Natural killer cell (primary cell): ENCODE measurements around the gene NUCB1. TPM values are rescaled to one million over a fixed set of nuclear protein-coding genes. Genes with fewer than 3 reads are reported as not detected.
"Not testable (repeated sequence)": the region's sequence is repeated elsewhere in the genome, so short reads cannot be mapped to it uniquely, and the experiment has no call there.

ENCODE experiments used
- ATAC-seq, 3 donors: fragments of 150-1000 bp in 2 of 3; fragments of 200-7000 bp in 1 of 3; cut with Tn5 transposase; 1 replicate in 1 of 3; 2 replicates in 2 of 3; pipeline ENCODE4 v1.10.0; 2021; ENCODE audit warnings: mild to moderate bottlenecking in 2 of 3, moderate library complexity in 2 of 3
- DNase-seq, 2 donors: peaks; one replicate each; pipeline versions ENCODE4 v3.0.0 to v3.0.0-alpha.2; 2013 to 2021; ENCODE audit warnings: mixed read lengths in 1 of 2
- H3K27ac ChIP-seq: one replicate; pipeline ENCODE4 v1.5.1; 2013; ENCODE audit warnings: mild to moderate bottlenecking, low read length
- H3K27me3 ChIP-seq: one replicate; pipeline ENCODE4 v1.6.1; 2013; ENCODE audit warnings: low read length; ENCODE audit not compliant: control insufficient read depth, insufficient read depth
- H3K36me3 ChIP-seq: one replicate; pipeline ENCODE4 v1.6.1; 2013; ENCODE audit warnings: low read length; ENCODE audit not compliant: control insufficient read depth, insufficient read depth
- H3K4me1 ChIP-seq: one replicate; pipeline ENCODE4 v1.6.1; 2013; ENCODE audit warnings: low read length; ENCODE audit not compliant: control insufficient read depth, insufficient read depth
- H3K4me3 ChIP-seq: one replicate; pipeline ENCODE4 v1.5.1; 2013; ENCODE audit warnings: low read length
- H3K9me3 ChIP-seq: one replicate; pipeline ENCODE4 v1.6.1; 2013; ENCODE audit warnings: low read length; ENCODE audit not compliant: control insufficient read depth, insufficient read depth
- H3K27ac Mint-ChIP-seq, 2 donors: one replicate each; pipeline ENCODE4 v1.8.0; 2022; ENCODE audit warnings: mild to moderate bottlenecking in 2 of 2, mixed read lengths in 2 of 2, moderate library complexity in 1 of 2
- H3K27me3 Mint-ChIP-seq, 2 donors: one replicate each; pipeline ENCODE4 v1.8.0; 2022; ENCODE audit warnings: low read depth in 2 of 2, mixed read lengths in 2 of 2
- H3K36me3 Mint-ChIP-seq: one replicate; pipeline ENCODE4 v1.8.0; 2022; ENCODE audit warnings: mixed read lengths
- H3K4me1 Mint-ChIP-seq, 2 donors: one replicate each; pipeline ENCODE4 v1.8.0; 2022; ENCODE audit warnings: mixed read lengths in 2 of 2
- H3K4me3 Mint-ChIP-seq: one replicate; pipeline ENCODE4 v1.8.0; 2022; ENCODE audit warnings: mild to moderate bottlenecking, moderate library complexity, mixed read lengths
- H3K9me3 Mint-ChIP-seq, 2 donors: one replicate each; pipeline ENCODE4 v1.8.0; 2022; ENCODE audit warnings: mixed read lengths in 2 of 2
- CTCF ChIP-seq: fragments of 200-600 bp; IDR thresholded peaks from one replicate; pipeline ENCODE4 v1.8.0; 2022; ENCODE audit warnings: antibody characterized with exemption
- WGBS: methylation state at CpG from one replicate; pipeline ENCODE4 v1.1.7; 2013; ENCODE audit warnings: missing lambda C conversion rate; ENCODE audit not compliant: insufficient coverage; 5-methylcytosine and 5-hydroxymethylcytosine counted together
- intact Hi-C: fragments of 100-400 bp; cut with micrococcal nuclease; formaldehyde crosslinking; loops from one replicate; pipeline ENCODE4 v1.14.2; 2022
- total RNA-seq, 4 donors: library from RNA; stranded (reverse); fragments of 120-200 nt in 1 of 4; gene quantifications; one replicate each; pipeline versions ENCODE4 v1.2.3 to v1.2.4, GENCODE V29; 2013 to 2022

NUCB1 gene
- total RNA-seq, 3 donors from 2014 or later (not counting 1 experiment from before 2014, with no cell fraction given), result 163 to 192 (median 171) TPM

GRCh38 chr19:48874303-48875135 is 25.6 kb upstream of the NUCB1 start:
- peaks cover 45% of the 10 kb centered on the region for H3K4me1 ChIP-seq
- TF ChIP-seq CTCF, result no peak
- ATAC-seq (peak in 1 of 3 donors; percentile 0), DNase-seq (peak; percentile 52 to 56)
- Mint-ChIP-seq H3K4me1 (peaks cover 43 to 50% of the 10 kb centered on the region in 2 donors), H3K4me3 (peak overlapping the region; percentile 100), H3K27me3 (peaks cover 0 to 13% of the 10 kb centered on the region in 2 donors), H3K36me3 (peaks cover 20% of the 10 kb centered on the region), H3K9me3 (peaks cover 0 to 3% of the 10 kb centered on the region in 2 donors), H3K27ac (peak overlapping the region; percentile 98 to 100)
- WGBS, result 64% methylated on average over 16 of the region's 17 CpGs
- peak overlapping the region; percentile 17 for H3K4me3 ChIP-seq
- peaks cover 30% of the 10 kb centered on the region for H3K36me3 ChIP-seq
- H3K27ac ChIP-seq, result peak overlapping the region; percentile 99
- intact Hi-C loops, result loop anchor here (1.0 to 10.0 kb wide), 3 partner anchors 26 to 240 kb away; partner anchors contain the start of genes DBP and NUCB1
- no peaks in the 10 kb centered on the region for H3K9me3 ChIP-seq
- H3K27me3 ChIP-seq, result no peaks in the 10 kb centered on the region

GRCh38 chr19:48876043-48876981 is 23.8 kb upstream of the NUCB1 start:
- H3K36me3 ChIP-seq, result peaks cover 30% of the 10 kb centered on the region
- ATAC-seq, H3K9me3 Mint-ChIP-seq, H3K4me3 ChIP-seq, H3K27me3 ChIP-seq, H3K9me3 ChIP-seq: not testable (repeated sequence)
- DNase-seq, result peak; percentile 47 to 63
- peaks cover 20% of the 10 kb centered on the region for H3K36me3 Mint-ChIP-seq
- peak overlapping the region; percentile 99 for H3K27ac ChIP-seq
- peaks cover 43 to 50% of the 10 kb centered on the region in 2 donors for H3K4me1 Mint-ChIP-seq
- H3K27me3 Mint-ChIP-seq, result peaks cover 0 to 13% of the 10 kb centered on the region in 2 donors
- H3K4me1 ChIP-seq, result peaks cover 45% of the 10 kb centered on the region
- H3K27ac Mint-ChIP-seq, result peak overlapping the region; percentile 98 to 100
- intact Hi-C loops, result loop anchor here (10.0 kb wide), 1 partner anchor 242 kb away; the partner anchor contains the start of gene DBP
- WGBS, result 86% methylated on average over 29 of the region's 30 CpGs
- peak overlapping the region; percentile 100 for H3K4me3 Mint-ChIP-seq

GRCh38 chr19:48877855-48878195 is 22.3 kb upstream of the NUCB1 start:
- Histone ChIP-seq H3K9me3 (no peaks in the 10 kb centered on the region), H3K4me1 (peaks cover 37% of the 10 kb centered on the region), H3K27me3 (no peaks in the 10 kb centered on the region), H3K36me3 (peaks cover 30% of the 10 kb centered on the region), H3K27ac (no peak overlapping the region), H3K4me3 (no peak overlapping the region)
- intact Hi-C loops, result loop anchor here (10.0 kb wide), 1 partner anchor 243 kb away; the partner anchor contains the start of gene DBP
- no peak for ATAC-seq
- H3K36me3 Mint-ChIP-seq, result peaks cover 20% of the 10 kb centered on the region
- peak; percentile 26 to 53 for DNase-seq
- WGBS, result 97% methylated on average over 6 of the region's 6 CpGs
- H3K4me3 Mint-ChIP-seq, result peak overlapping the region; percentile 47
- H3K9me3 Mint-ChIP-seq, result peaks cover 0 to 3% of the 10 kb centered on the region in 2 donors
- peak overlapping the region; percentile 83 to 100 for H3K27ac Mint-ChIP-seq
- peaks cover 0 to 11% of the 10 kb centered on the region in 2 donors for H3K27me3 Mint-ChIP-seq
- TF ChIP-seq CTCF, result no peak
- peaks cover 34 to 42% of the 10 kb centered on the region in 2 donors for H3K4me1 Mint-ChIP-seq
